ENCODE data around the gene DAPK1.

Gene DAPK1

DNA sequence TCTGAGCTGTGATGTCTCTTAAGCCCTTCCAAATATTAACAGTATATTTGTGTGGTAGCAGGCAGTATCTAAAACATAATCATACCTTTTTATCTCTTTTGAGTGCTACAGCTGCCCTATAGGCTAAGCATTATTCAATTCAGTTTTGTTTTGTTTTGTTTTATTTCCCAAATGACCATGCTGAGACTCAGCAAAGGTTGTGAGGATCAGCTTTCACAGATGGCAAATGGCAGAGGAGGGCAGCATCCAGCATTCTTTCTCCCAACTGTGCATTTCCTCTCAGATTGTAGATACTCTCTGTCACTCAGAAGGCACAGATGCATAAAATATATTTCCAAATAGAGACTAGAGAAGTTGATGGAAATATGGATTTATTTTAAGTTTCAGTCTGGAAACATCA, 90.7 kb downstream of the DAPK1 start:
- no peaks in the 10 kb centered on the region for H3K9me3 ChIP-seq (ENCODE audit: insufficient read depth, low read length, severe bottlenecking)
- ATAC-seq (ENCODE audit: insufficient read depth, low read depth) (no peak), DNase-seq (no peak)
- H4K20me1 ChIP-seq (ENCODE audit: insufficient read depth, low read length), result no peaks in the 10 kb centered on the region
- no peaks in the 10 kb centered on the region for H3K4me1 ChIP-seq (ENCODE audit: insufficient read depth, low read length)
- no peaks in the 10 kb centered on the region for H3K27me3 ChIP-seq (ENCODE audit: insufficient read depth, low read length, poor library complexity)
- H3K9ac ChIP-seq (ENCODE audit: low read depth, low read length), result no peak overlapping the region
- no peak overlapping the region for H3K4me3 ChIP-seq (ENCODE audit: low read depth in 1 of 2, low read length in 2 of 2)
- no peak overlapping the region for H3K4me2 ChIP-seq (ENCODE audit: insufficient read depth, low read length)
- H2AFZ ChIP-seq (ENCODE audit: low read depth, low read length), result no peak overlapping the region
- H3K27ac ChIP-seq (ENCODE audit: low read length), result no peak overlapping the region
- H3K79me2 ChIP-seq (ENCODE audit: insufficient read depth, low read length), result no peaks in the 10 kb centered on the region
- TF ChIP-seq, protein P1, sequence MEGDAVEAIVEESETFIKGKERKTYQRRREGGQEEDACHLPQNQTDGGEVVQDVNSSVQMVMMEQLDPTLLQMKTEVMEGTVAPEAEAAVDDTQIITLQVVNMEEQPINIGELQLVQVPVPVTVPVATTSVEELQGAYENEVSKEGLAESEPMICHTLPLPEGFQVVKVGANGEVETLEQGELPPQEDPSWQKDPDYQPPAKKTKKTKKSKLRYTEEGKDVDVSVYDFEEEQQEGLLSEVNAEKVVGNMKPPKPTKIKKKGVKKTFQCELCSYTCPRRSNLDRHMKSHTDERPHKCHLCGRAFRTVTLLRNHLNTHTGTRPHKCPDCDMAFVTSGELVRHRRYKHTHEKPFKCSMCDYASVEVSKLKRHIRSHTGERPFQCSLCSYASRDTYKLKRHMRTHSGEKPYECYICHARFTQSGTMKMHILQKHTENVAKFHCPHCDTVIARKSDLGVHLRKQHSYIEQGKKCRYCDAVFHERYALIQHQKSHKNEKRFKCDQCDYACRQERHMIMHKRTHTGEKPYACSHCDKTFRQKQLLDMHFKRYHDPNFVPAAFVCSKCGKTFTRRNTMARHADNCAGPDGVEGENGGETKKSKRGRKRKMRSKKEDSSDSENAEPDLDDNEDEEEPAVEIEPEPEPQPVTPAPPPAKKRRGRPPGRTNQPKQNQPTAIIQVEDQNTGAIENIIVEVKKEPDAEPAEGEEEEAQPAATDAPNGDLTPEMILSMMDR (IDR thresholded peaks at IDR 0.05; ENCODE audit: borderline replicate concordance, extremely low read depth, low read length, poor library complexity, severe bottlenecking), result no peak
- no peak for TF ChIP-seq EZH2 (IDR thresholded peaks at IDR 0.05; ENCODE audit: borderline replicate concordance, low read depth, low read length, severe bottlenecking)
- no peaks in the 10 kb centered on the region for H3K36me3 ChIP-seq (ENCODE audit: insufficient read depth, low read length)

DNA sequence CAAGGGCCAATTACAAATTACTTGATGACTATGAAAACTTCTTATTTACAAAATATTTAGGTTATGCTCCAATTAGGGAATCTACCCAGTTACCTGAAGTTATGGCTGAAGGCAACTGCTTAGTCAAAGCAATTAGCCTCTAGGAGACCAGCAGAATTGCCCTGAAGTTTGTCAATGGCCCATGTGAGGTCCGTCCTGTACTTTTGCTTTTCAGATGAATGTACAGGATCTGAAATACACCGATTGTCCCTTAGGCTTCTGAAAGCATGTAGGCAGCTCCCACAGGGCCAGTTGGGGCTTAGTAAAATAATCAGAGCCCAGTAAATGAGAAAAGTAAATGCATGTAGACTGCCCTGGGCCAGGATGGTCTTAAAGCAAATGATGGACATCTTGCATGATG, 93.3 kb downstream of the DAPK1 start:
- no peaks in the 10 kb centered on the region for H3K4me1 ChIP-seq (ENCODE audit: insufficient read depth, low read length)
- no peaks in the 10 kb centered on the region for H3K36me3 ChIP-seq (ENCODE audit: insufficient read depth, low read length)
- no peak for ATAC-seq (ENCODE audit: insufficient read depth, low read depth)

DNA sequence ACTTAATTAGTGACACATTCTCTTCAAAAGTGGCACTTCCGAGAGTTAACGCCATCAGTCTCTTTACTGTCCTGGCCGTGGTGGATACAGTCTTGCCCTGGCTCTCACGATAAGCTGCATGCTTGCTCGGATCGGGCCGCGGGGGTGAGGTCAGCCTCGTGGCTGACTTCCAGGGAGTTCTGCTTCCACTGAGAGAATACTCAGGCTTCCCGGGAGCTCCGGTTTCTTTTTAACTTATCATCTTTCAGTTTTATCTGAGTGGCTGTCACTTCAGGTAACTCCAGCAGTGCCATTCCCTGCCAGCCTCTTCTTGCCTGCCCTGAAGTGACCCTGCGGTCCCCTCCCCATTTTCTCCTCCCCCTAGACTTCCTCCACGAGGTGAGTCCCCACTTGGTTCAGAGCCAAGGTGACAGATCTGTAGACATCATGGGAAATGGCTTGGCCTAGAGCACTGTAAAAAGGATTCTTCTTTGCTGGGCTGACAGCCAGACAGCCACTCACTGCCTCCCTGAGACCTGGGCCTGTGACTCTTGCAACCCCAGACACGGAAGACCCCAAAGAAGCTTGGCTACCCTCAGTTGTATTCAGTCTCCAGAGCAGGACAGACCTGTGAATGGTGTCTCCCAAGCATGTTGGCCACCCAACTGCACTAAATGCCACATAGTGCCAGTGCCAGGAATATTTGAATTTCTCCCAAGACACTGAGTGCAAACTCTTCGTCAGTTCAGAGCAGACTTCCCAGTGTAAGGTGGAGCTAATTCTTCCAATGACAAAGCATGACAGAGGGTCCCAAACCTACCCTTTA, 95.1 kb downstream of the DAPK1 start:
- no peaks in the 10 kb centered on the region for H3K9me3 ChIP-seq (ENCODE audit: insufficient read depth, low read length, severe bottlenecking)
- H3K4me2 ChIP-seq (ENCODE audit: insufficient read depth, low read length), result no peak overlapping the region
- H2AFZ ChIP-seq (ENCODE audit: low read depth, low read length), result no peak overlapping the region
- no peaks in the 10 kb centered on the region for H3K36me3 ChIP-seq (ENCODE audit: insufficient read depth, low read length)
- no peak overlapping the region for H3K4me3 ChIP-seq (ENCODE audit: low read depth in 1 of 2, low read length in 2 of 2)
- H3K4me1 ChIP-seq (ENCODE audit: insufficient read depth, low read length), result no peaks in the 10 kb centered on the region
- DNase-seq (no peak), ATAC-seq (ENCODE audit: insufficient read depth, low read depth) (no peak)
- H4K20me1 ChIP-seq (ENCODE audit: insufficient read depth, low read length), result no peaks in the 10 kb centered on the region
- TF ChIP-seq, protein P1 (IDR thresholded peaks at IDR 0.05; ENCODE audit: borderline replicate concordance, extremely low read depth, low read length, poor library complexity, severe bottlenecking), result no peak
- no peak for TF ChIP-seq EZH2 (IDR thresholded peaks at IDR 0.05; ENCODE audit: borderline replicate concordance, low read depth, low read length, severe bottlenecking)
- H3K9ac ChIP-seq (ENCODE audit: low read depth, low read length), result no peak overlapping the region
- no peaks in the 10 kb centered on the region for H3K27me3 ChIP-seq (ENCODE audit: insufficient read depth, low read length, poor library complexity)
- no peak overlapping the region for H3K27ac ChIP-seq (ENCODE audit: low read length)
- no peaks in the 10 kb centered on the region for H3K79me2 ChIP-seq (ENCODE audit: insufficient read depth, low read length)

More for the DNA sequence above, 93.3 kb downstream of the DAPK1 start:
- Histone ChIP-seq H3K27me3 (ENCODE audit: insufficient read depth, low read length, poor library complexity) (no peaks in the 10 kb centered on the region), H3K79me2 (ENCODE audit: insufficient read depth, low read length) (no peaks in the 10 kb centered on the region), H3K9ac (ENCODE audit: low read depth, low read length) (no peak overlapping the region), H3K4me3 (ENCODE audit: low read depth in 1 of 2, low read length in 2 of 2) (no peak overlapping the region), H4K20me1 (ENCODE audit: insufficient read depth, low read length) (no peaks in the 10 kb centered on the region), H3K27ac (ENCODE audit: low read length) (no peak overlapping the region), H3K4me2 (ENCODE audit: insufficient read depth, low read length) (no peak overlapping the region), H2AFZ (ENCODE audit: low read depth, low read length) (no peak overlapping the region), H3K9me3 (ENCODE audit: insufficient read depth, low read length, severe bottlenecking) (no peaks in the 10 kb centered on the region)
- no peak for TF ChIP-seq EZH2 (IDR thresholded peaks at IDR 0.05; ENCODE audit: borderline replicate concordance, low read depth, low read length, severe bottlenecking)
- DNase-seq, result no peak

DNA sequence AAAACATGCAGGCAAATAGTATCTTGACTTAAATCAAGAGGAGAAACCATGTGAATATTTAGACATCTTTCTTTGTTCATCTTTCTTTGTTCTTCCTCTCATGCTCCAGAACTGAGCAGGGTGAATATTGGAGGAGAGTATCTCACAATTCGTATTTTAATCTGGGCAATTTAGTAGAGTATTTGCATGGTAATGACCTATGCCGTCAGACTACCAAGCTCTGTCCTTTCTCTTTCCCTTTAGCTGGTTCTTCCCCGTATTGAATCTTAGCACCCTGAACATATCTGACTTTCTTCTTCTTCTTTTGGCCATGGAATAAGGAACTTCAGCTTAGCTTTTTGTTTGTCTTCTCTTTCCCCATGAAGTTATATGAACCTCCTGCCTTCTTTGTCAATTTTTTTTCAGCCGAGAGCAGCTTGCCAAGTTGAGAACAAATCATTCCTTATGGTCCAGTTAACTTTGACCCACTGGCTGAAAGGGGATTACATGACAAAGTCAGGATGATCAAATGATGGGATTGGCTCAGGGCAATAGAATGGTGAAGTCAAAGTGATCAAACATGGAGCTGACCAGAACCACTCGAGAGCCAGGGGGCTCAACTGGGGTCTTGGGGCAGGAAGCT, 95.8 kb downstream of the DAPK1 start:
- Histone ChIP-seq H4K20me1 (ENCODE audit: insufficient read depth, low read length) (no peaks in the 10 kb centered on the region), H3K79me2 (ENCODE audit: insufficient read depth, low read length) (no peaks in the 10 kb centered on the region)

More for the DNA sequence above, 95.8 kb downstream of the DAPK1 start:
- no peaks in the 10 kb centered on the region for H3K9me3 ChIP-seq (ENCODE audit: insufficient read depth, low read length, severe bottlenecking)
- H3K27me3 ChIP-seq (ENCODE audit: insufficient read depth, low read length, poor library complexity), result no peaks in the 10 kb centered on the region
- H3K4me3 ChIP-seq (ENCODE audit: low read depth in 1 of 2, low read length in 2 of 2), result no peak overlapping the region
- ATAC-seq (ENCODE audit: insufficient read depth, low read depth) (no peak), DNase-seq (no peak)
- H3K27ac ChIP-seq (ENCODE audit: low read length), result no peak overlapping the region
- H3K9ac ChIP-seq (ENCODE audit: low read depth, low read length), result no peak overlapping the region
- no peak overlapping the region for H3K4me2 ChIP-seq (ENCODE audit: insufficient read depth, low read length)
- TF ChIP-seq, protein P1 (IDR thresholded peaks at IDR 0.05; ENCODE audit: borderline replicate concordance, extremely low read depth, low read length, poor library complexity, severe bottlenecking), result no peak
- no peak for TF ChIP-seq EZH2 (IDR thresholded peaks at IDR 0.05; ENCODE audit: borderline replicate concordance, low read depth, low read length, severe bottlenecking)
- no peaks in the 10 kb centered on the region for H3K36me3 ChIP-seq (ENCODE audit: insufficient read depth, low read length)
- H3K4me1 ChIP-seq (ENCODE audit: insufficient read depth, low read length), result no peaks in the 10 kb centered on the region
- H2AFZ ChIP-seq (ENCODE audit: low read depth, low read length), result no peak overlapping the region

Data from DND-41 (cell line).